ENCODE results near the gene HOXA4. TPM values are rescaled to one million over a fixed set of nuclear protein-coding genes. Genes with fewer than 3 reads are reported as not detected.

HOXA4 gene
- total and polyA plus RNA-seq, 8 donors = 0.55 to 17.0 (median 4.2) TPM

- H3K9me3 ChIP-seq = no peaks in the 10 kb centered on the region
- no peaks in the 10 kb centered on the region for H3K36me3 ChIP-seq
- peaks cover 0 to 83% (median 41%) of the 10 kb centered on the region in 4 donors for H3K4me1 ChIP-seq
- peaks cover 0 to 95% (median 54%) of the 10 kb centered on the region in 3 donors for H3K27me3 ChIP-seq
- DNase-seq = no peak
- peak overlapping the region; percentile 81 to 99 (median 84) for H3K27ac ChIP-seq
- TF ChIP-seq CTCF (IDR thresholded peaks at IDR 0.05) (no peak), EP300 (IDR thresholded peaks at IDR 0.05) (no peak), POLR2A (IDR thresholded peaks at IDR 0.05) (no peak), POLR2AphosphoS5 (IDR thresholded peaks at IDR 0.05) (no peak)
- WGBS, 5 donors = 44 to 55% (median 49%) methylated on average over 12 of the region's 12 CpGs
- intact Hi-C loops (cut with DNase I; ENCODE audit: low total_unique reads) = no loop called here
- peak overlapping the region; percentile 58 to 70 (median 68) for H3K4me3 ChIP-seq
These were observed 848 bp upstream of the HOXA4 start for GRCh38 chr7:27131390-27131819.

- H3K4me1 ChIP-seq = peaks cover 1 to 83% (median 37%) of the 10 kb centered on the region in 4 donors
- intact Hi-C loops (cut with DNase I; ENCODE audit: low total_unique reads) = no loop called here
These were observed 623 bp downstream of the HOXA4 start for GRCh38 chr7:27129729-27130539.

GRCh38 chr7:27128776-27129728 is 1.5 kb downstream of the HOXA4 start:
- no peak for DNase-seq
- Histone ChIP-seq H3K4me3 (peak overlapping the region; percentile 58 to 70 (median 68)), H3K36me3 (no peaks in the 10 kb centered on the region), H3K4me1 (peaks cover 3 to 81% (median 36%) of the 10 kb centered on the region in 4 donors), H3K27me3 (peaks cover 0 to 94% (median 51%) of the 10 kb centered on the region in 3 donors), H3K9me3 (no peaks in the 10 kb centered on the region), H3K27ac (peak overlapping the region; percentile 26 to 99 (median 83))
- TF ChIP-seq EP300 (IDR thresholded peaks at IDR 0.05) (no peak), CTCF (IDR thresholded peaks at IDR 0.05) (no peak), POLR2A (IDR thresholded peaks at IDR 0.05) (no peak), POLR2AphosphoS5 (IDR thresholded peaks at IDR 0.05) (no peak)
- intact Hi-C loops (cut with DNase I; ENCODE audit: low total_unique reads) = no loop called here
- 53 to 73% (median 60%) methylated on average over 27 to 28 of the region's 28 CpGs for WGBS, 5 donors

More at GRCh38 chr7:27129729-27130539, 623 bp downstream of the HOXA4 start:
- H3K27ac ChIP-seq = peak overlapping the region; percentile 69 to 99 (median 83)
- TF ChIP-seq POLR2AphosphoS5 (IDR thresholded peaks at IDR 0.05) = no peak
- no peak for TF ChIP-seq POLR2A (IDR thresholded peaks at IDR 0.05)
- TF ChIP-seq CTCF (IDR thresholded peaks at IDR 0.05) = no peak
- no peak for TF ChIP-seq EP300 (IDR thresholded peaks at IDR 0.05)
- H3K27me3 ChIP-seq = peaks cover 0 to 94% (median 50%) of the 10 kb centered on the region in 3 donors
- no peaks in the 10 kb centered on the region for H3K9me3 ChIP-seq
- 10 to 31% (median 18%) methylated on average over 20 to 72 of the region's 72 CpGs for WGBS, 5 donors
- peak overlapping the region; percentile 58 to 70 (median 68) for H3K4me3 ChIP-seq
- DNase-seq = peak in 1 of 2 donors; percentile 72
- H3K36me3 ChIP-seq = no peaks in the 10 kb centered on the region

GRCh38 chr7:27128034-27128433 is 2.5 kb downstream of the HOXA4 start:
- H3K9me3 ChIP-seq = no peaks in the 10 kb centered on the region
- H3K4me1 ChIP-seq = peaks cover 0 to 81% (median 33%) of the 10 kb centered on the region in 4 donors
- H3K27ac ChIP-seq = peak overlapping the region in 3 of 5 donors; percentile 83 to 99 (median 96)
- peaks cover 0 to 94% (median 56%) of the 10 kb centered on the region in 3 donors for H3K27me3 ChIP-seq
- no peaks in the 10 kb centered on the region for H3K36me3 ChIP-seq
- no peak overlapping the region for H3K4me3 ChIP-seq
- peak in 1 of 2 donors; percentile 86 for DNase-seq
- intact Hi-C loops (cut with DNase I; ENCODE audit: low total_unique reads) = no loop called here
- TF ChIP-seq CTCF (IDR thresholded peaks at IDR 0.05) (no peak), POLR2A (IDR thresholded peaks at IDR 0.05) (no peak), POLR2AphosphoS5 (IDR thresholded peaks at IDR 0.05) (no peak), EP300 (IDR thresholded peaks at IDR 0.05) (no peak)
- 42 to 61% (median 55%) methylated on average over 2 of the region's 2 CpGs for WGBS, 5 donors
